OCI-LY7 (cell line): Measurements from ENCODE around the gene CEACAM1. TPM values are rescaled to one million over a fixed set of nuclear protein-coding genes. Genes with fewer than 3 reads are reported as not detected.
A peak's percentile ranks its signal among the peaks of the same experiment; 100 is the strongest.
"Not testable (repeated sequence)": the region's sequence is repeated elsewhere in the genome, so short reads cannot be mapped to it uniquely, and the experiment has no call there.

ENCODE experiments used
- BruUV-seq: library from RNA; stranded (reverse); fragments of 400-500 nt; replicated peaks from 2 replicates; lab custom pipeline; 2021; lab: Mats Ljungman, UMichigan
- CTCF ChIA-PET: fragments of 300-600 bp; sonication (Branson Sonifier 250); formaldehyde crosslinking; loops from one replicate; lab custom pipeline; 2022; ENCODE audit warnings: antibody characterized with exemption; ENCODE audit not compliant: unreplicated experiment; lab: Charles Lee
- POLR2A ChIA-PET: fragments of 300-600 bp; sonication (Branson Sonifier 250); formaldehyde crosslinking; loops from one replicate; lab custom pipeline; 2022; ENCODE audit warnings: antibody characterized with exemption; lab: Charles Lee
- DNase-seq: peaks from one replicate; pipeline ENCODE4 v3.0.0-alpha.2; 2015; ENCODE audit warnings: low spot score
- H2AFZ ChIP-seq: fragments of 200-600 bp; sonication (generic), shearing (Covaris generic); 2 replicates; pipeline ENCODE4 v1.6.1; 2014; ENCODE audit warnings: mild to moderate bottlenecking, antibody characterized with exemption, low read length, moderate library complexity
- H3K27ac ChIP-seq: fragments of 200-600 bp; sonication (generic); 2 replicates; pipeline ENCODE4 v1.5.1; 2014; ENCODE audit warnings: mixed run types, low read depth, mild to moderate bottlenecking, moderate library complexity, low read length, inconsistent platforms; ENCODE audit not compliant: poor library complexity, severe bottlenecking
- H3K36me3 ChIP-seq: fragments of 200-600 bp; sonication (generic); 2 replicates; pipeline ENCODE4 v1.6.1; 2014; ENCODE audit warnings: mild to moderate bottlenecking, antibody characterized with exemption, low read length, moderate library complexity, mixed read lengths; ENCODE audit not compliant: insufficient read depth
- H3K4me1 ChIP-seq: fragments of 200-600 bp; sonication (generic); 2 replicates; pipeline ENCODE4 v1.5.1; 2014; ENCODE audit warnings: mild to moderate bottlenecking, low read length; ENCODE audit not compliant: insufficient read depth, poor library complexity, severe bottlenecking
- H3K4me2 ChIP-seq: fragments of 200-600 bp; sonication (generic); 2 replicates; pipeline ENCODE4 v1.6.1; 2014; ENCODE audit warnings: mild to moderate bottlenecking, low read length
- H3K4me3 ChIP-seq: fragments of 200-600 bp; sonication (generic); 2 replicates; pipeline ENCODE4 v1.5.1; 2014; ENCODE audit warnings: mild to moderate bottlenecking, low read depth, low read length; ENCODE audit not compliant: poor library complexity, severe bottlenecking
- H3K79me2 ChIP-seq: fragments of 200-600 bp; sonication (generic); 2 replicates; pipeline ENCODE4 v1.6.1; 2016; ENCODE audit warnings: low read depth, mild to moderate bottlenecking, low read length, moderate library complexity, mixed read lengths; ENCODE audit not compliant: insufficient read depth
- H3K9me2 ChIP-seq: fragments of 200-600 bp; sonication (generic); 2 replicates; pipeline ENCODE4 v1.6.1; 2016; ENCODE audit warnings: mild to moderate bottlenecking, low read length, mixed read lengths; ENCODE audit not compliant: insufficient read depth
- H3K9me3 ChIP-seq: fragments of 200-600 bp; sonication (generic); 2 replicates; pipeline ENCODE4 v1.6.1; 2014; ENCODE audit warnings: mild to moderate bottlenecking, mixed run types, low read length, mixed read lengths
- H4K20me1 ChIP-seq: fragments of 200-600 bp; sonication (generic); 2 replicates; pipeline ENCODE4 v1.6.1; 2014; ENCODE audit warnings: mild to moderate bottlenecking, antibody characterized with exemption, low read length, moderate library complexity, mixed read lengths; ENCODE audit not compliant: insufficient read depth
- CTCF ChIP-seq: fragments of 200-600 bp; sonication (generic); conservative IDR thresholded peaks from 2 replicates; pipeline ENCODE4 v1.5.1; 2014; ENCODE audit warnings: mild to moderate bottlenecking, antibody characterized with exemption, low read length, moderate library complexity, mixed read lengths
- EZH2phosphoT487 ChIP-seq: fragments of 200-600 bp; sonication (generic); IDR thresholded peaks from 2 replicates; pipeline ENCODE4 v1.6.1; 2018; ENCODE audit warnings: low read depth, borderline replicate concordance, mild to moderate bottlenecking, mixed run types, antibody characterized with exemption, low read length, moderate library complexity, mixed read lengths
- intact Hi-C: fragments of 100-400 bp; cut with micrococcal nuclease; formaldehyde crosslinking; loops from one replicate; pipeline ENCODE4 v1.10.0; 2022; ENCODE audit not compliant: unreplicated experiment
- total RNA-seq, 2 experiments: library from RNA; depleted of rRNA in 1 of 2; stranded (reverse); fragments of >200 nt in 1 of 2; shearing (Covaris generic) in 1 of 2; gene quantifications; 2 replicates each; pipeline ENCODE4 v1.2.3, GENCODE V29; 2014 to 2022

CEACAM1 gene
- total RNA-seq, 2 experiments from 2014 or later = 0.50 to 1.5 TPM

GRCh38 chr19:42508892-42509444 lies 19.3 kb downstream of the CEACAM1 start:
- ChIA-PET CTCF (no interaction called here), POLR2A (interaction anchor here (1.0 kb wide), 1 partner anchor 9 kb away, joined by 3 read pairs; no protein-coding TSS in a partner anchor)
- TF ChIP-seq CTCF (no peak), EZH2phosphoT487 (no peak)
- Histone ChIP-seq H3K4me3 (no peak overlapping the region), H3K4me1 (peaks cover 22% of the 10 kb centered on the region), H3K79me2 (no peaks in the 10 kb centered on the region), H3K9me3 (no peaks in the 10 kb centered on the region), H4K20me1 (no peaks in the 10 kb centered on the region), H2AFZ (no peak overlapping the region), H3K9me2 (no peaks in the 10 kb centered on the region), H3K27ac (no peak overlapping the region), H3K36me3 (no peaks in the 10 kb centered on the region), H3K4me2 (no peak overlapping the region)
- intact Hi-C loops = no loop called here
- no TSS peak for BruUV-seq
- DNase-seq = no peak

DNA sequence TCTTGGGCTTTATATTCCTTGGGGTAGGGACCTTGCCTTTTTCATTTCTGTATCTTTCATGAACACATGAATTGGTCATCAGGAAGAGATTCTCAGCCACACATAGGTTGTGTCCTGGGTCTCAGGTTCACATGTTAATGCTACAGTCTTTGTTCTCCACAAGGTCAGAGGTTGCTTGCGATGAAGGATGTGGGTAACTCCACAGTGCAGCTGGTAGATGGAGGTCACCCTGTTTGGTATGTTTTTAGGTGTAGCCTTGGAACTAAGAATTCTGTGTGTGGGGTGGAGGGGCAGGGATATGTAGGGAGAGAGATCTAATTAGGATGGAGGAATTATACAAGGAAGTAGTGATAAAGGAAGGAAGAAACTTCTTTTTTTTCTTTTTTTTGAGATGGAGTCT lies 23.2 kb downstream of the CEACAM1 start:
- Histone ChIP-seq H2AFZ (no peak overlapping the region), H3K9me3 (no peaks in the 10 kb centered on the region), H3K4me2 (no peak overlapping the region), H3K4me1 (peaks cover 5% of the 10 kb centered on the region), H3K79me2 (no peaks in the 10 kb centered on the region), H3K4me3 (no peak overlapping the region), H4K20me1 (no peaks in the 10 kb centered on the region), H3K36me3 (no peaks in the 10 kb centered on the region), H3K9me2 (no peaks in the 10 kb centered on the region), H3K27ac (no peak overlapping the region)
- ChIA-PET CTCF (no interaction called here), POLR2A (no interaction called here)
- no peak for DNase-seq
- BruUV-seq = no TSS peak
- intact Hi-C loops = no loop called here
- TF ChIP-seq CTCF (no peak), EZH2phosphoT487 (no peak)

- no peak overlapping the region for H3K4me3 ChIP-seq
Observed at GRCh38 chr19:42501733-42502132, 26.5 kb downstream of the CEACAM1 start.

DNA sequence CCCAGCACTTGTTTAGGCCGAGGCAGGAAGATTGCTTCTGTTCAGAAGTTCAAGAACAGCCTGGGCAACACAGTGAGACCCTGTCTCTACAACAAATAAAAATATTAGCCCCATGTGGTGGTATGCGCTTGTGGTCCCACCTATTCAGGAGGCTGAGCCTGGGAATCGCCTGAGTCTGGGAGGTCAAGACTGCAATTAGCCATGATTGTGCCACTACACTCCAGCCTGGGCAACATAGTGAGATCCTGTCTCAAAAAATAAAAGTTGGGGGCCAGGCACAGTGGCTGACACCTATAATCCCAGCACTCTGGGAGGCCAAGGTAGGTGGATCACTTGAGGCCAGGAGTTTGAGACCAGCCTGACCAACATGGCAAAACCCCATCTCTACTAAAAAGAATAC lies 27.0 kb downstream of the CEACAM1 start:
- H3K9me3 ChIP-seq, DNase-seq, H3K79me2 ChIP-seq, H3K4me2 ChIP-seq, H4K20me1 ChIP-seq, H2AFZ ChIP-seq, BruUV-seq, H3K36me3 ChIP-seq, intact Hi-C loops, H3K27ac ChIP-seq, H3K9me2 ChIP-seq, H3K4me3 ChIP-seq: not testable (repeated sequence)
- peaks cover 31% of the 10 kb centered on the region for H3K4me1 ChIP-seq
- ChIA-PET POLR2A (interaction anchor here (0.6 to 1.2 kb wide), 2 partner anchors 35 to 48 kb away, joined by 3 read pairs; no protein-coding TSS in a partner anchor), CTCF (interaction anchor here (0.6 kb wide), 1 partner anchor 38 kb away, joined by 3 read pairs; no protein-coding TSS in a partner anchor)

More at GRCh38 chr19:42501733-42502132, 26.5 kb downstream of the CEACAM1 start:
- Histone ChIP-seq H3K79me2 (no peaks in the 10 kb centered on the region), H2AFZ (peak overlapping the region; percentile 48; the same call in 1 of the 2 replicates), H3K9me3 (no peaks in the 10 kb centered on the region), H3K36me3 (no peaks in the 10 kb centered on the region), H3K27ac (no peak overlapping the region), H3K9me2 (no peaks in the 10 kb centered on the region), H3K4me1 (peaks cover 26% of the 10 kb centered on the region), H4K20me1 (no peaks in the 10 kb centered on the region), H3K4me2 (no peak overlapping the region)
- POLR2A ChIA-PET = interaction anchor here (0.6 to 1.2 kb wide), 3 partner anchors 36 to 128 kb away, joined by 3 to 6 read pairs (median 3); no protein-coding TSS in a partner anchor
- CTCF ChIA-PET = interaction anchor here (0.6 kb wide), 1 partner anchor 38 kb away, joined by 3 read pairs; no protein-coding TSS in a partner anchor
- no TSS peak for BruUV-seq
- TF ChIP-seq EZH2phosphoT487 (no peak), CTCF (no peak)
- DNase-seq = no peak
- intact Hi-C loops = no loop called here
